ENCODE results near the gene PWWP2B. TPM values are rescaled to one million over a fixed set of nuclear protein-coding genes. Genes with fewer than 3 reads are reported as not detected.

PWWP2B gene
- total RNA-seq, 1 donor: 36.6 TPM

GRCh38 chr10:132363376-132363775 is 33.6 kb upstream of the PWWP2B start:
- no peak for DNase-seq (ENCODE audit: low read depth in 2 of 3, low spot score in 2 of 3)

GRCh38 chr10:132363921-132364593 is 32.9 kb upstream of the PWWP2B start:
- DNase-seq (ENCODE audit: low read depth in 2 of 3, low spot score in 2 of 3): no peak

- no peak for DNase-seq (ENCODE audit: low read depth in 2 of 3, low spot score in 2 of 3)
Observed at GRCh38 chr10:132364594-132364970, 32.4 kb upstream of the PWWP2B start.

GRCh38 chr10:132365102-132365501 is 31.9 kb upstream of the PWWP2B start:
- DNase-seq (ENCODE audit: low read depth in 2 of 3, low spot score in 2 of 3): no peak

- DNase-seq (ENCODE audit: low read depth in 2 of 3, low spot score in 2 of 3): no peak
Observed at GRCh38 chr10:132366006-132366405, 31.0 kb upstream of the PWWP2B start.

GRCh38 chr10:132366499-132366898 is 30.5 kb upstream of the PWWP2B start:
- no peak for DNase-seq (ENCODE audit: low read depth in 2 of 3, low spot score in 2 of 3)

- no peak for DNase-seq (ENCODE audit: low read depth in 2 of 3, low spot score in 2 of 3)
Observed at GRCh38 chr10:132368391-132368790, 28.6 kb upstream of the PWWP2B start.

GRCh38 chr10:132368881-132369635 is 27.9 kb upstream of the PWWP2B start:
- no peak for DNase-seq (ENCODE audit: low read depth in 2 of 3, low spot score in 2 of 3)

GRCh38 chr10:132369636-132370185 is 27.3 kb upstream of the PWWP2B start:
- no peak for DNase-seq (ENCODE audit: low read depth in 2 of 3, low spot score in 2 of 3)

- DNase-seq (ENCODE audit: low read depth in 2 of 3, low spot score in 2 of 3): no peak
Observed at GRCh38 chr10:132370426-132371340, 26.3 kb upstream of the PWWP2B start.

GRCh38 chr10:132371641-132372081 is 25.3 kb upstream of the PWWP2B start:
- DNase-seq (ENCODE audit: low read depth in 2 of 3, low spot score in 2 of 3): no peak

GRCh38 chr10:132372516-132373095 is 24.4 kb upstream of the PWWP2B start:
- DNase-seq (ENCODE audit: low read depth in 2 of 3, low spot score in 2 of 3): no peak

GRCh38 chr10:132373241-132373955 is 23.6 kb upstream of the PWWP2B start:
- no peak for DNase-seq (ENCODE audit: low read depth in 2 of 3, low spot score in 2 of 3)

GRCh38 chr10:132374176-132374575 is 22.8 kb upstream of the PWWP2B start:
- DNase-seq (ENCODE audit: low read depth in 2 of 3, low spot score in 2 of 3): no peak

GRCh38 chr10:132374612-132375011 is 22.4 kb upstream of the PWWP2B start:
- DNase-seq (ENCODE audit: low read depth in 2 of 3, low spot score in 2 of 3): no peak

- no peak for DNase-seq (ENCODE audit: low read depth in 2 of 3, low spot score in 2 of 3)
Observed at GRCh38 chr10:132375116-132375794, 21.7 kb upstream of the PWWP2B start.

- DNase-seq (ENCODE audit: low read depth in 2 of 3, low spot score in 2 of 3): no peak
Observed at GRCh38 chr10:132375795-132376297, 21.2 kb upstream of the PWWP2B start.

- no peak for DNase-seq (ENCODE audit: low read depth in 2 of 3, low spot score in 2 of 3)
Observed at GRCh38 chr10:132376394-132376851, 20.6 kb upstream of the PWWP2B start.

GRCh38 chr10:132377326-132377725 is 19.7 kb upstream of the PWWP2B start:
- no peak for DNase-seq (ENCODE audit: low read depth in 2 of 3, low spot score in 2 of 3)
